Measurements from ENCODE around the gene CHD6.

The CHD6 gene

DNA sequence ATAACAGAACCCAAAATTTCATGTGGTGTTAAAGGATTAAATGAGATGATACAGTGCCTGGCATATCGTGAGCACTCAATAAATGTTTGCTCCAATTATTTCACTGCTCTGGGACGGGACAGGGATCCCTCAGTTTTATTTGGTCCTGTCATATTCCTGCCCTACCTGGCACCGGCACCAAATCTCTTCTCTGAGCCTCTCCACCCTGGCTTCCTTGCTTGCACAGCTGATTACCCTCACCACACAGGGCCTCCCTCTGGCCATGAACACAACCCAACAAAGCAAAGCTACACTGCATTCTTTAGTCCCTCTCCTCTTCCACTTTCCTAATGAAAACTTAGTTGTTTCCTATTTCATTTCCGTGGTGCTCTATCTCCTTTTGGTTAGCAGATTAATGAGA, 16.4 kb downstream of the CHD6 start:
- in situ Hi-C loops (cut with HindIII; ENCODE audit: low pct_ligation_motif_present, low sequenced_read_pairs) = no loop called here
- no peak overlapping the region for H3K4me3 ChIP-seq (ENCODE audit: low read depth, low read length)
- TF ChIP-seq CTCF (IDR thresholded peaks at IDR 0.05; ENCODE audit: low read depth, low read length, missing control alignments) = no peak
- H3K36me3 ChIP-seq (replicated peaks) = no peaks in the 10 kb centered on the region
- no peak for DNase-seq
- no peaks in the 10 kb centered on the region for H3K27me3 ChIP-seq (replicated peaks)
- no peak overlapping the region for H3K27ac ChIP-seq

GRCh38 chr20:41600926-41601631, 17.1 kb downstream of the CHD6 start:
- Histone ChIP-seq H3K36me3 (replicated peaks) (no peaks in the 10 kb centered on the region), H3K27ac (no peak overlapping the region), H3K27me3 (replicated peaks) (no peaks in the 10 kb centered on the region), H3K4me3 (ENCODE audit: low read depth, low read length) (no peak overlapping the region)
- no peak for TF ChIP-seq CTCF (IDR thresholded peaks at IDR 0.05; ENCODE audit: low read depth, low read length, missing control alignments)
- in situ Hi-C loops (cut with HindIII; ENCODE audit: low pct_ligation_motif_present, low sequenced_read_pairs) = no loop called here
- no peak for DNase-seq

- no peak for TF ChIP-seq CTCF (IDR thresholded peaks at IDR 0.05; ENCODE audit: low read depth, low read length, missing control alignments)
- H3K4me3 ChIP-seq (ENCODE audit: low read depth, low read length) = no peak overlapping the region
- peaks cover 4% of the 10 kb centered on the region for H3K36me3 ChIP-seq (replicated peaks)
- in situ Hi-C loops (cut with HindIII; ENCODE audit: low pct_ligation_motif_present, low sequenced_read_pairs) = no loop called here
- H3K27ac ChIP-seq = no peak overlapping the region
- DNase-seq = no peak
- H3K27me3 ChIP-seq (replicated peaks) = no peaks in the 10 kb centered on the region
These were observed 18.5 kb downstream of the CHD6 start for GRCh38 chr20:41599699-41600104.

DNA sequence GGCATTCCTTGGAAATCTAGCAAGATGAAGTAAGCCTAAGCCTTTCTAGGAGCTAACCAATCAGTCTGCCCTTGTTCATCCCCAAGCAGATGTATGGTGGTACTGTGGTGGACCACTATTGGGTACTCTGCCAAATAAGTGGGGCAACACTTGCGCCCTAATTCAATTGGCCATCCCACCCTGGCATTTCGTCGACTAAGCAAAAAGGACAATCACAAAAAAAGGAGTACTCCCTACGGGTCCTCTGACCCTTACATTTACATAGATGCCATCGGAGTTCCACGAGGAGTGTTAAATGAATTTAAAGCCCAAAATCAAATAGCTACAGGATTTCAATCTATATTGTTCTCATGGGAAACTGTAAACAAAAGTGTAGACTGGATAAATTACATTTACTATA, 19.5 kb downstream of the CHD6 start:
- Histone ChIP-seq H3K27me3 (replicated peaks) (no peaks in the 10 kb centered on the region), H3K36me3 (replicated peaks) (peaks cover 4% of the 10 kb centered on the region), H3K4me3 (ENCODE audit: low read depth, low read length) (no peak overlapping the region), H3K27ac (no peak overlapping the region)
- no peak for TF ChIP-seq CTCF (IDR thresholded peaks at IDR 0.05; ENCODE audit: low read depth, low read length, missing control alignments)
- in situ Hi-C loops (cut with HindIII; ENCODE audit: low pct_ligation_motif_present, low sequenced_read_pairs) = no loop called here
- no peak for DNase-seq

GRCh38 chr20:41594514-41595322, 23.5 kb downstream of the CHD6 start:
- Histone ChIP-seq H3K36me3 (replicated peaks) (peaks cover 4% of the 10 kb centered on the region), H3K27ac (no peak overlapping the region)
- no peak for DNase-seq

More at GRCh38 chr20:41594514-41595322, 23.5 kb downstream of the CHD6 start:
- Histone ChIP-seq H3K4me3 (ENCODE audit: low read depth, low read length) (no peak overlapping the region), H3K27me3 (replicated peaks) (no peaks in the 10 kb centered on the region)
- no peak for TF ChIP-seq CTCF (IDR thresholded peaks at IDR 0.05; ENCODE audit: low read depth, low read length, missing control alignments)
- in situ Hi-C loops (cut with HindIII; ENCODE audit: low pct_ligation_motif_present, low sequenced_read_pairs) = no loop called here
